Measurements from ENCODE around the gene PLAC9.

DNA sequence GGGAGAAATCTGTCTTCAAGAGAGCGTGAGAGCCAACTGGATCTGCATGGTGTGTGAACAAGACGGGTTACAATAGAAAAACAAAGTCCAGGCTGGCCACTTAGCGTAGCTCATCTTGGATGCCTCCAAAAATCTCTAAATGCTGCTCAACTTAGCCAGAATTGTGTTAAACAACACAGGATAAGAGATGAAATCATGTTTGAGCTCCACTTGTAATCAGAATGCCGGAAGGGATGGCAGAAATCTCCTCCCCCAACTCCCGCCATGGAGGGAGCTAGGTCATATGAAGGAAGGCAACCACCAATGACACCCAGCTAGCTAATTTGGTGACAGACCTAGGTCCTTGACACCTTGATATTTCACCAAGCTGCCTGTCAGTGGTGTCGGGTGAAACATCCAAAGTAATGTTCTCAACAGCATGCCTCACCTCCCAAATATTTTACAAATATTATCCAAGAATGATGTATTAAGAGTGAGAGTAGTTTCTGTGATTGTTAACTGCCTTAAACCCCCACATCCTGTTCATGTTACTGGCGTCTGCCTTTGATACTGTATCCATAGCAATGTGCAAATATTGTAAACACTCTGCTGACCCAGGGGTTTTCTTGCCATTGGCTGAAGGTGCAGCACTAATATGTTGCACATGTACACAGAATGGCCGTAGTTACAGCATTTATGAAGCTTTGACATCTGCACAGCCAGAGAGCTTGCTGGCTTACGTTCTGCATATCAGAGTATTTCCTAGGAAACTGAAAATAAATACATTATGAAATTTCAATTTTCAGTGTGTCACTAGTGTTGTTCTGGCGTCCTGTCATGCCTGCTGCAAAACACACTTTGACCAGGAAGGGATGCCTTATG, 28.2 kb upstream of the PLAC9 start:
- TF ChIP-seq, protein P1, sequence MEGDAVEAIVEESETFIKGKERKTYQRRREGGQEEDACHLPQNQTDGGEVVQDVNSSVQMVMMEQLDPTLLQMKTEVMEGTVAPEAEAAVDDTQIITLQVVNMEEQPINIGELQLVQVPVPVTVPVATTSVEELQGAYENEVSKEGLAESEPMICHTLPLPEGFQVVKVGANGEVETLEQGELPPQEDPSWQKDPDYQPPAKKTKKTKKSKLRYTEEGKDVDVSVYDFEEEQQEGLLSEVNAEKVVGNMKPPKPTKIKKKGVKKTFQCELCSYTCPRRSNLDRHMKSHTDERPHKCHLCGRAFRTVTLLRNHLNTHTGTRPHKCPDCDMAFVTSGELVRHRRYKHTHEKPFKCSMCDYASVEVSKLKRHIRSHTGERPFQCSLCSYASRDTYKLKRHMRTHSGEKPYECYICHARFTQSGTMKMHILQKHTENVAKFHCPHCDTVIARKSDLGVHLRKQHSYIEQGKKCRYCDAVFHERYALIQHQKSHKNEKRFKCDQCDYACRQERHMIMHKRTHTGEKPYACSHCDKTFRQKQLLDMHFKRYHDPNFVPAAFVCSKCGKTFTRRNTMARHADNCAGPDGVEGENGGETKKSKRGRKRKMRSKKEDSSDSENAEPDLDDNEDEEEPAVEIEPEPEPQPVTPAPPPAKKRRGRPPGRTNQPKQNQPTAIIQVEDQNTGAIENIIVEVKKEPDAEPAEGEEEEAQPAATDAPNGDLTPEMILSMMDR (conservative IDR thresholded peaks at IDR 0.05; ENCODE audit: low read depth in 2 of 2), result no peak
- TF ChIP-seq EZH2 (IDR thresholded peaks at IDR 0.05; ENCODE audit: low read depth, unreplicated experiment) (no peak), POLR2AphosphoS5 (IDR thresholded peaks at IDR 0.05; ENCODE audit: low read depth) (no peak), NANOG (IDR thresholded peaks at IDR 0.05; ENCODE audit: borderline replicate concordance) (no peak), JUNB (IDR thresholded peaks at IDR 0.05; ENCODE audit: unreplicated experiment) (no peak), EZH2phosphoT487 (IDR thresholded peaks at IDR 0.05; ENCODE audit: unreplicated experiment) (no peak), CREB1 (CRISPR knock-in tag; IDR thresholded peaks at IDR 0.05; ENCODE audit: low read depth) (no peak), STAT1 (IDR thresholded peaks at IDR 0.05; ENCODE audit: unreplicated experiment) (no peak), ZNF114 (CRISPR knock-in tag; IDR thresholded peaks at IDR 0.05) (no peak), ZNF331 (CRISPR knock-in tag; IDR thresholded peaks at IDR 0.05; ENCODE audit: low read depth) (no peak)
- TF ChIP-seq, protein P2, sequence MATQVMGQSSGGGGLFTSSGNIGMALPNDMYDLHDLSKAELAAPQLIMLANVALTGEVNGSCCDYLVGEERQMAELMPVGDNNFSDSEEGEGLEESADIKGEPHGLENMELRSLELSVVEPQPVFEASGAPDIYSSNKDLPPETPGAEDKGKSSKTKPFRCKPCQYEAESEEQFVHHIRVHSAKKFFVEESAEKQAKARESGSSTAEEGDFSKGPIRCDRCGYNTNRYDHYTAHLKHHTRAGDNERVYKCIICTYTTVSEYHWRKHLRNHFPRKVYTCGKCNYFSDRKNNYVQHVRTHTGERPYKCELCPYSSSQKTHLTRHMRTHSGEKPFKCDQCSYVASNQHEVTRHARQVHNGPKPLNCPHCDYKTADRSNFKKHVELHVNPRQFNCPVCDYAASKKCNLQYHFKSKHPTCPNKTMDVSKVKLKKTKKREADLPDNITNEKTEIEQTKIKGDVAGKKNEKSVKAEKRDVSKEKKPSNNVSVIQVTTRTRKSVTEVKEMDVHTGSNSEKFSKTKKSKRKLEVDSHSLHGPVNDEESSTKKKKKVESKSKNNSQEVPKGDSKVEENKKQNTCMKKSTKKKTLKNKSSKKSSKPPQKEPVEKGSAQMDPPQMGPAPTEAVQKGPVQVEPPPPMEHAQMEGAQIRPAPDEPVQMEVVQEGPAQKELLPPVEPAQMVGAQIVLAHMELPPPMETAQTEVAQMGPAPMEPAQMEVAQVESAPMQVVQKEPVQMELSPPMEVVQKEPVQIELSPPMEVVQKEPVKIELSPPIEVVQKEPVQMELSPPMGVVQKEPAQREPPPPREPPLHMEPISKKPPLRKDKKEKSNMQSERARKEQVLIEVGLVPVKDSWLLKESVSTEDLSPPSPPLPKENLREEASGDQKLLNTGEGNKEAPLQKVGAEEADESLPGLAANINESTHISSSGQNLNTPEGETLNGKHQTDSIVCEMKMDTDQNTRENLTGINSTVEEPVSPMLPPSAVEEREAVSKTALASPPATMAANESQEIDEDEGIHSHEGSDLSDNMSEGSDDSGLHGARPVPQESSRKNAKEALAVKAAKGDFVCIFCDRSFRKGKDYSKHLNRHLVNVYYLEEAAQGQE (IDR thresholded peaks at IDR 0.05; ENCODE audit: unreplicated experiment), result no peak
